HG03558 (cell line): ENCODE data around the gene RAB3IL1.

Source experiments
- ATAC-seq: cut with Tn5 transposase; IDR thresholded peaks from one replicate; pipeline ENCODE4 v1.9.1; 2021; ENCODE audit warnings: moderate number of reproducible peaks; ENCODE audit not compliant: unreplicated experiment; ENCODE audit errors: extremely low read depth

RAB3IL1 gene

DNA sequence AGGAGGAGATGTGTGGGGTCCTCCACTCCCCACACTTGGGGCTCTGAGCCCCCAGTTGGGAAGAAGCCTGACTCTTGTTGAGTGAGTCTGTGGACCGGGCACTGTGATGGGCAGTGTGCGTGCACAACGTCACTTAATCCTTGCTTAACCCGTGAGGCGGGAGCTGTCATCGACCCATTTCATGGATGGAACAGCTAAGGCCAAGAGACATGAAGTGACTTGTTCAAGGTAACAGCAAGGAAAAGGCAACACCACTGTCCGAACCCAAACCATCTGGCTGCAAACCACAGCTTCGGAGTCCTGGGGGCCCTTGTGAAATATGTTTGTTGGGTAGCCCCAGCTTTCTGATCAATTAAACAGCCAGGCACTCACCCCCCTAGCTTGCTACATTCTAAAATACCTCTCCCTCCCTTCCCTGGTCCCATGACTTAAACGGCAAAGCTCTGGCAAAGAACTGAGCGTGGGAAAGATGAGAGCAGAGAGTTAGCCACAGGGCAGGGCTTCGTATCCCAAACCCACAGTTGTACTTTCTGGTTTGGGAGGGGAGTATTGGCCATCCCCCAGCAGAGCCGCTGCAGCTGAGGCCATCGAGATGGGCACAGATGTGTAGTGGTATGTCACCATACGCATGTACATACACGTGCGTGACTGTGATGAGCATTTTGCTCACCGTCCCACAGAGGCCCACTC is 63.0 kb downstream of the RAB3IL1 start:
- no peak for ATAC-seq

DNA sequence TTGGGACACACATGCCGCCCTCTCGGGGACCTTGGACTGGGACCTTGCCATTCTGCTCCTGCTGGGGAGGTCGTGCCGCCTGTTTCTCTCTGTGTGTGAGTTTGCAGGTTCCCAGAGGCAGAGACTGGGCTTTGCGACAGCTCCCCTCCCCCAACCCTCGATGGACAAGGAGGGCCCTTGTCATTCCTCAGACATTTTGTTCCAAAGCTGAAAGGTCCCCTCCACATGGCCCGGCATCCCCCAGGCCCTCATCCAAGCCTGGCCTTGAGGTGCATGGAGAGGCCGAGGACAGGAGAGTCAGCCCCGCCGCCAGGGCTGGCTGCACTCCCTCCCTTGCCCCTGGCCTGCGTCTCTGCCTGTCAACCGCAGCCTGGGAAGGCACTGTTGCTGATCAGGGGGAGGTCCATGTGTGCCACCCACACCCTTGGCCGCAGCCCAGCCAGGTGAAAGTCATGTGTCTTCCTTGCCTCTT is 63.6 kb downstream of the RAB3IL1 start:
- ATAC-seq, result no peak

DNA sequence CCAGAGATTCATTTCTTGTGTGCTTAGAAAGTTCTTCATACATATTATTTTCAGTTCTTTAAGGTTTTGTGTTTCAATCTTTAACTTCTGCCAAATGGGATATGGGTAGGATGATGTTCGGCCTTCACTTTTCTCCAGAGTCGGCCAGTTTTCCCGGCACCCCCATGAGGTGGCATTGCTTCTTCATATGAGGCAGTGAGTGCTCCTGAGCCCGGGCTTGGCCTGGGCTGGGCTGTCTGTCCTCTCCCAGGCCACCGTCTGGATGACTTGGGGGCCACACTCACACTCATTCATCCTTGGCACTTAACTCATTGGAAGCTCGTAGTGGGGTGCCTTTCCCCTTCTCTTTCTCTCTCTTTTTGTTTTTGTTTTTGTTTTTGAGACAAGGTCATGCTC is 65.5 kb downstream of the RAB3IL1 start:
- no peak for ATAC-seq

DNA sequence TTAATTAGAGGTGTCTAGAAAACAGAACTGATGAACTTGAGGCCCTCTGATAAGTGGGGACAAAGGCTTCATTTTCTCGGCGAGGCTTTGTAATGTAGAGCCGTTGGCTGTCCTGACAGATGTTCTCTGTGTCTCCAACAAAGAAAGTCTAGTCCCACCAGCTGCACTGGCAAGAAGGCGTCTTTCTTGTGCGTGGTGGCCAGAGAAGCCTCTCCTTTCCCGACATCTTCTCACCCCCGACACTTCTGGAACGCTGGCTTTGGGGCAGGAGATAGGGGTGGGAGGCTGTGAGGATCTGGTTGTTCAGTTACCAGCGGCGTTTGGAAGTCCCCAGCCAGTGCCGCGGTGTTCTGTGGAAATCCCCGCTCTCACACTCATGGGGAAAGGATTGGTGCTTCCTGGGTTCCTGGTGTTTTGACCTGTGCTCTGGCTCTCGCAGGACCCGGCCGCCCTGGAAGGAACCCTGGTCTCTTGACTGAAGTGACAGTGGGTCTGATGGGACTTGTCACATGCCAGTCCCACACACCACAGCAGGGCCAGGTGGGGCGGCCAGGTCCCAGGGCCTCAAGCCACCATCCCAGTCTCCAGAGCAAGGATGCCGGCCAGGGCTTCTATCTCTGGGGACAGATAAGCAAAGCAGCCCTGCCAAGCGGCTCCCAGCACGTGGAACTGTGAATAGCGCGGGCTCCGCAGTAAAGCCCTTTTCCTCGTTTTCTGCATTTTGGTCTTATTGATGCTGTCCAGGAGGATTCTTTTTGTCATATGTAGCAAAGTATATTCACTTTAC is 66.1 kb downstream of the RAB3IL1 start:
- no peak for ATAC-seq

DNA sequence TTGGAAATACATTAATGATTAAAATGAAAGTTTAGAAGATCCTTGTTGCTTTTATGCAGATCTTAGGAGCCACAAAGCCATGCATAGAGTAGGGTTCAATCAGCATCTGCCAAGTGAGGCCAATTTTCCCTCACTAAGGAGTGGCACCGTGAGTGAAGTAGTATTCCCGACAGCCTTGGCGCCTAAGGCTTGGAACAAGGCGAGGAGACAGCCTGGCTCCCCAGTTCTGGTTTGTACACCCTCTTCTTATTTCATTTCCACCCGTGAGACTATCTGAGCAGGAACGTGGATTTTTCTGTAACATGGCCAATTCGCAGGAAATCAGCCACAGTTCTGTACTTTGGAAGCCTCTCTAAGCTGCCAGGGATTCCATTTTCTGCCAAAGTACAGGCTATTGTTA is 66.7 kb downstream of the RAB3IL1 start:
- ATAC-seq, result no peak

DNA sequence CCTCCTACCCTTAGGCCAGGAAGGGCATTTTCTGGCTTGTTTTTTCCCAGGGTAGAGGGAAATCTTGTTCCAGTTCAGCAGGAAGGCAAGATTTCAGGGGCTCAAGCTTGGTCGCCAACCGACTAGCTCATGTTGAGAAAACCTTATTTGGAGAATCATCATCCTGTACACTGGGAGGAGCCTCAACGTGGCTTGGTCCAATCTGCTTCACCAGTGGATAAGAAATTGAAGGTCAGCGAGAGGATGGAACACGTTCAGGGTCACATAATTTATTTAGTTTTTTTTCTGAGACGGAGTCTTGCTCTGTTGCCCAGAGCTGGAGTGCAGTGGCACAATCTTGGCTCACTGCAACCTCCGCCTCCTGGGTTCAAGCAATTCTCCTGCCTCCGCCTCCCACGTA is 68.7 kb downstream of the RAB3IL1 start:
- no peak for ATAC-seq

DNA sequence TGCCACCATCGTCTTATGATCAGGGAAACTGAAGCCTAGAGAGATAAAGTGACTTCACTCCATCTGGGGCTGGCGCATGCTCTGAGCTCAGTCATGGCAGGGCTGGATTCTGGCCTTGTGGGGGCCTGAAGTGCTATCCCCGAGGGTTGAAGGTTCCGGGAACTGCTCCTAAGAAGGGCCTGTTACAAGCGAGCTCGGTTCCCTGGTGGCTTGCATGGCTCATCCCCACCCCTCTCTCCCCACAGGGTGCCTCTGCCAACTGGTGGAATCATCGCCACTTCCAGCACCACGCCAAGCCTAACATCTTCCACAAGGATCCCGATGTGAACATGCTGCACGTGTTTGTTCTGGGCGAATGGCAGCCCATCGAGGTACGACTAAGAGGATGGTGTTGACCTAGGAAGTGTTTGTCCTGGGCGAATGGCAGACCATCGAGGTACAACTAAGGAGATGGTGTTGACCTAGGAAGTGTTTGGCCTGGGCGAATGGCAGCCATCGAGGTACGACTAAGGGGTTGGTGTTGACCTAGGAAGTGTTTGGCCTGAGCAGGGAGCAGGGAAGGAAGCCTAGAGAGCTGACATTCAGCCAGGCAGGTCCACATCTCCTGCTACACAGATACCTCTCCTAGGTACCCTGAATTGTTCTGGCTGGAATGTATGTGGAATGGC is 69.3 kb downstream of the RAB3IL1 start:
- ATAC-seq, result no peak
